ENCODE measurements around the gene SYNGAP1. TPM values are rescaled to one million over a fixed set of nuclear protein-coding genes. Genes with fewer than 3 reads are reported as not detected.

Gene SYNGAP1
- total and polyA plus RNA-seq, 4 donors, result 4.4 to 39.4 (median 24.0) TPM

Small RNAs within 50 kb of the gene (microRNA-seq; reads per million reads assigned to microRNA genes)
- 0 reads per million in 2 donors for gene MIR5004

Other genes starting within 250 kb of the SYNGAP1 start
- 1 to 10 TPM; 1.6 to 1.7 TPM for gene COL11A2, start 227.6 kb upstream of the SYNGAP1 start, total RNA-seq
- gene COL11A2, start 227.6 kb upstream of the SYNGAP1 start, polyA plus RNA-seq, result 1 to 10 TPM in 1 of 2 donors, under 1 TPM in 1; 0.13 to 3.6 TPM
- gene RXRB, start 219.4 kb upstream of the SYNGAP1 start, total RNA-seq, result 10 to 100 TPM; 51.6 to 55.4 TPM
- gene RXRB, start 219.4 kb upstream of the SYNGAP1 start, polyA plus RNA-seq, result 100 to 1,000 TPM in 1 of 2 donors, 10 to 100 TPM in 1; 14.1 to 120 TPM
- gene SLC39A7, start 219.2 kb upstream of the SYNGAP1 start, total RNA-seq, result 10 to 100 TPM; 86.9 to 90.3 TPM
- gene SLC39A7, start 219.2 kb upstream of the SYNGAP1 start, polyA plus RNA-seq, result 100 to 1,000 TPM in 1 of 2 donors, 10 to 100 TPM in 1; 59.7 to 102 TPM
- 1 to 10 TPM; 2.7 to 4.4 TPM for gene HSD17B8, start 215.4 kb upstream of the SYNGAP1 start, total RNA-seq
- 1 to 10 TPM; 4.4 to 8.8 TPM for gene HSD17B8, start 215.4 kb upstream of the SYNGAP1 start, polyA plus RNA-seq
- gene RING1, start 211.6 kb upstream of the SYNGAP1 start, total RNA-seq, result 10 to 100 TPM; 34.1 to 38.1 TPM
- gene RING1, start 211.6 kb upstream of the SYNGAP1 start, polyA plus RNA-seq, result 10 to 100 TPM; 26.4 to 64.0 TPM
- 10 to 100 TPM; 32.1 to 51.4 TPM for gene VPS52, start 148.2 kb upstream of the SYNGAP1 start, total RNA-seq
- gene VPS52, start 148.2 kb upstream of the SYNGAP1 start, polyA plus RNA-seq, result 10 to 100 TPM; 16.0 to 66.6 TPM
- gene RPS18, start 148.0 kb upstream of the SYNGAP1 start, total RNA-seq, result 1,000 to 10,000 TPM; 1,497 to 1,720 TPM
- gene RPS18, start 148.0 kb upstream of the SYNGAP1 start, polyA plus RNA-seq, result 1,000 to 10,000 TPM; 4,066 to 5,431 TPM
- gene B3GALT4, start 142.9 kb upstream of the SYNGAP1 start, total RNA-seq, result 10 to 100 TPM; 12.7 to 14.3 TPM
- 10 to 100 TPM in 1 of 2 donors, 1 to 10 TPM in 1; 8.3 to 17.0 TPM for gene B3GALT4, start 142.9 kb upstream of the SYNGAP1 start, polyA plus RNA-seq
- 10 to 100 TPM; 40.6 TPM for gene WDR46, start 130.8 kb upstream of the SYNGAP1 start, total RNA-seq
- gene WDR46, start 130.8 kb upstream of the SYNGAP1 start, polyA plus RNA-seq, result 100 to 1,000 TPM in 1 of 2 donors, 10 to 100 TPM in 1; 24.5 to 143 TPM
- gene PFDN6, start 130.5 kb upstream of the SYNGAP1 start, total RNA-seq, result 10 to 100 TPM; 19.8 to 23.7 TPM
- gene PFDN6, start 130.5 kb upstream of the SYNGAP1 start, polyA plus RNA-seq, result 100 to 1,000 TPM in 1 of 2 donors, 10 to 100 TPM in 1; 71.4 to 114 TPM
- 100 to 1,000 TPM in 1 of 2 donors, 10 to 100 TPM in 1; 71.5 to 107 TPM for gene RGL2, start 121.1 kb upstream of the SYNGAP1 start, total RNA-seq
- 100 to 1,000 TPM in 1 of 2 donors, 10 to 100 TPM in 1; 20.3 to 178 TPM for gene RGL2, start 121.1 kb upstream of the SYNGAP1 start, polyA plus RNA-seq
- 100 to 1,000 TPM in 1 of 2 donors, 10 to 100 TPM in 1; 73.9 to 113 TPM for gene TAPBP, start 106.0 kb upstream of the SYNGAP1 start, total RNA-seq
- gene TAPBP, start 106.0 kb upstream of the SYNGAP1 start, polyA plus RNA-seq, result 10 to 100 TPM; 12.5 to 34.7 TPM
- 10 to 100 TPM; 21.3 TPM for gene ZBTB22, start 102.3 kb upstream of the SYNGAP1 start, total RNA-seq
- 10 to 100 TPM in 1 of 2 donors, 1 to 10 TPM in 1; 6.4 to 15.1 TPM for gene ZBTB22, start 102.3 kb upstream of the SYNGAP1 start, polyA plus RNA-seq
- gene DAXX, start 97.1 kb upstream of the SYNGAP1 start, total RNA-seq, result 10 to 100 TPM; 36.6 to 40.7 TPM
- 10 to 100 TPM; 21.5 to 31.5 TPM for gene DAXX, start 97.1 kb upstream of the SYNGAP1 start, polyA plus RNA-seq
- gene KIFC1, start 28.2 kb upstream of the SYNGAP1 start, total RNA-seq, result 1 to 10 TPM; 1.3 to 2.0 TPM
- 1 to 10 TPM in 1 of 2 donors, not detected in 1; 1.5 TPM for gene KIFC1, start 28.2 kb upstream of the SYNGAP1 start, polyA plus RNA-seq
- 10 to 100 TPM; 86.4 to 92.8 TPM for gene PHF1, start 9.1 kb upstream of the SYNGAP1 start, total RNA-seq
- gene PHF1, start 9.1 kb upstream of the SYNGAP1 start, polyA plus RNA-seq, result 100 to 1,000 TPM in 1 of 2 donors, 10 to 100 TPM in 1; 49.8 to 218 TPM
- gene CUTA, start 2.0 kb upstream of the SYNGAP1 start, total RNA-seq, result 100 to 1,000 TPM in 1 of 2 donors, 10 to 100 TPM in 1; 89.9 to 111 TPM
- 100 to 1,000 TPM; 120 to 191 TPM for gene CUTA, start 2.0 kb upstream of the SYNGAP1 start, polyA plus RNA-seq
- gene ZBTB9, start 34.5 kb downstream of the SYNGAP1 start, total RNA-seq, result 1 to 10 TPM; 3.0 to 4.2 TPM
- 1 to 10 TPM; 1.4 to 1.5 TPM for gene ZBTB9, start 34.5 kb downstream of the SYNGAP1 start, polyA plus RNA-seq
- 10 to 100 TPM; 12.4 to 15.0 TPM for gene BAK1, start 160.2 kb downstream of the SYNGAP1 start, total RNA-seq
- gene BAK1, start 160.2 kb downstream of the SYNGAP1 start, polyA plus RNA-seq, result 10 to 100 TPM; 13.4 to 21.8 TPM
- 10 to 100 TPM; 11.9 to 28.8 TPM for gene ITPR3, start 201.3 kb downstream of the SYNGAP1 start, total RNA-seq
- 1 to 10 TPM; 4.6 to 7.0 TPM for gene ITPR3, start 201.3 kb downstream of the SYNGAP1 start, polyA plus RNA-seq